Liver (tissue), 10 donors: ENCODE measurements around the gene WDR77. TPM values are rescaled to one million over a fixed set of nuclear protein-coding genes. Genes with fewer than 3 reads are reported as not detected.

Experiments
- DNase-seq: peaks from one replicate; pipeline ENCODE4 v3.0.0-alpha.2; 2017; ENCODE audit warnings: low spot score
- H3K27ac ChIP-seq, 2 donors: one replicate each; pipeline ENCODE4 v1.7.0; 2013; ENCODE audit warnings: inconsistent platforms in 2 of 2, low read length in 2 of 2, control low read depth in 1 of 2, low read depth in 1 of 2, mild to moderate bottlenecking in 1 of 2
- H3K27me3 ChIP-seq, 4 donors: one replicate each; pipeline versions ENCODE4 v1.6.1 to v1.7.0; 2013; ENCODE audit warnings: low read length in 3 of 4, inconsistent platforms in 1 of 4, mild to moderate bottlenecking in 1 of 4, moderate library complexity in 1 of 4; ENCODE audit not compliant: control insufficient read depth in 4 of 4, insufficient read depth in 4 of 4
- H3K36me3 ChIP-seq, 4 donors: one replicate each; pipeline versions ENCODE4 v1.6.1 to v1.7.0; 2013; ENCODE audit warnings: low read length in 3 of 4, mild to moderate bottlenecking in 3 of 4, low read depth in 1 of 4, moderate library complexity in 1 of 4; ENCODE audit not compliant: control insufficient read depth in 4 of 4, insufficient read depth in 3 of 4
- H3K4me1 ChIP-seq, 4 donors: one replicate each; pipeline versions ENCODE4 v1.6.1 to v1.7.0; 2013; ENCODE audit warnings: low read length in 3 of 4, mild to moderate bottlenecking in 3 of 4, moderate library complexity in 1 of 4; ENCODE audit not compliant: control insufficient read depth in 4 of 4, insufficient read depth in 4 of 4
- H3K4me3 ChIP-seq, 3 donors: one replicate each; pipeline versions ENCODE4 v1.6.1 to v1.7.0; 2013; ENCODE audit warnings: low read length in 3 of 3, control low read depth in 1 of 3, low read depth in 1 of 3, mild to moderate bottlenecking in 1 of 3
- H3K9ac ChIP-seq, 2 donors: one replicate each; pipeline ENCODE4 v1.7.0; 2013; ENCODE audit warnings: low read length in 2 of 2, mild to moderate bottlenecking in 2 of 2, moderate library complexity in 2 of 2, control low read depth in 1 of 2, low read depth in 1 of 2
- H3K9me3 ChIP-seq, 4 donors: one replicate each; pipeline versions ENCODE4 v1.6.1 to v1.7.0; 2013; ENCODE audit warnings: low read length in 3 of 4; ENCODE audit not compliant: control insufficient read depth in 4 of 4
- CTCF ChIP-seq: fragments of 150-350 bp; IDR thresholded peaks from 2 replicates; pipeline ENCODE4 v1.5.1; 2017; ENCODE audit warnings: improper control_type of control experiment, low read depth, low read length; ENCODE audit not compliant: missing input control
- EGR1 ChIP-seq, 2 donors: IDR thresholded peaks; 2 replicates each; pipeline ENCODE4 v1.6.1; 2016 to 2018; ENCODE audit warnings: antibody characterized with exemption in 2 of 2, low read depth in 2 of 2
- FOXA1 ChIP-seq: IDR thresholded peaks from 2 replicates; pipeline ENCODE4 v1.6.1; 2016; ENCODE audit warnings: antibody characterized with exemption
- FOXA2 ChIP-seq: IDR thresholded peaks from 2 replicates; pipeline ENCODE4 v1.6.1; 2016; ENCODE audit warnings: antibody characterized with exemption
- HNF4A ChIP-seq, 2 donors: conservative IDR thresholded peaks; 2 replicates each; pipeline ENCODE4 v1.6.1; 2016; ENCODE audit warnings: antibody characterized with exemption in 2 of 2, mild to moderate bottlenecking in 2 of 2
- HNF4G ChIP-seq: IDR thresholded peaks from 2 replicates; pipeline ENCODE4 v1.6.1; 2016; ENCODE audit warnings: antibody characterized with exemption
- JUND ChIP-seq, 2 donors: IDR thresholded peaks; 2 replicates each; pipeline ENCODE4 v1.6.1; 2016; ENCODE audit warnings: antibody characterized with exemption in 2 of 2
- NR2F2 ChIP-seq: IDR thresholded peaks from 2 replicates; pipeline ENCODE4 v1.6.1; 2016; ENCODE audit warnings: antibody characterized with exemption
- RAD21 ChIP-seq, 2 donors: IDR thresholded peaks; 2 replicates each; pipeline ENCODE4 v1.6.1; 2016; ENCODE audit warnings: antibody characterized with exemption in 2 of 2, mild to moderate bottlenecking in 2 of 2
- REST ChIP-seq: IDR thresholded peaks from 2 replicates; pipeline ENCODE4 v1.6.1; 2016; ENCODE audit warnings: antibody characterized with exemption, mild to moderate bottlenecking
- RXRA ChIP-seq, 2 donors: IDR thresholded peaks; 2 replicates each; pipeline ENCODE4 v1.6.1; 2017 to 2018; ENCODE audit warnings: antibody characterized with exemption in 2 of 2, mild to moderate bottlenecking in 1 of 2
- SP1 ChIP-seq: IDR thresholded peaks from 2 replicates; pipeline ENCODE4 v1.6.1; 2018; ENCODE audit warnings: antibody characterized with exemption, mild to moderate bottlenecking
- TAF1 ChIP-seq: conservative IDR thresholded peaks from 2 replicates; pipeline ENCODE4 v1.6.1; 2016; ENCODE audit warnings: antibody characterized with exemption, mild to moderate bottlenecking
- YY1 ChIP-seq: IDR thresholded peaks from 2 replicates; pipeline ENCODE4 v1.6.1; 2016; ENCODE audit warnings: antibody characterized with exemption, mild to moderate bottlenecking
- WGBS: extraction: QIAGEN DNeasy Blood & Tissue Kit; methylation state at CpG from one replicate; pipeline ENCODE4 v1.1.7; 2013; 5-methylcytosine and 5-hydroxymethylcytosine counted together
- polyA plus RNA-seq, 2 donors: library from polyadenylated mRNA; stranded (reverse) in 1 of 2; unstranded in 1 of 2; fragments of 200-250 nt in 1 of 2; fragments of >200 nt in 1 of 2; fragmentation: Nextera tagmentation in 1 of 2; extraction: Ambion mirVana in 1 of 2; gene quantifications; one replicate each; pipeline versions ENCODE4 v1.2.1 to v1.2.3, GENCODE V29; 2013 to 2015
- small RNA-seq: library from RNA; depleted of rRNA; stranded (forward); fragments of <200 nt; gene quantifications from one replicate; pipeline ENCODE3, GENCODE V24; 2014
- total RNA-seq, 2 donors: library from RNA; depleted of rRNA; stranded (reverse); fragments of >200 nt; gene quantifications; one replicate each; pipeline ENCODE4 v1.2.3, GENCODE V29; 2014
- TF ChIP-seq, protein P1 (sequence below): IDR thresholded peaks from 2 replicates; pipeline ENCODE4 v1.6.1; 2016; ENCODE audit warnings: antibody characterized with exemption
- donor health status: healthy.
- donor health status: healthy.
- donor health status: healthy.
- donor health status: healthy.
- donor health status: healthy.

WDR77 gene
- total and polyA plus RNA-seq, 4 donors, result 12.7 to 25.3 (median 19.9) TPM

DNA sequence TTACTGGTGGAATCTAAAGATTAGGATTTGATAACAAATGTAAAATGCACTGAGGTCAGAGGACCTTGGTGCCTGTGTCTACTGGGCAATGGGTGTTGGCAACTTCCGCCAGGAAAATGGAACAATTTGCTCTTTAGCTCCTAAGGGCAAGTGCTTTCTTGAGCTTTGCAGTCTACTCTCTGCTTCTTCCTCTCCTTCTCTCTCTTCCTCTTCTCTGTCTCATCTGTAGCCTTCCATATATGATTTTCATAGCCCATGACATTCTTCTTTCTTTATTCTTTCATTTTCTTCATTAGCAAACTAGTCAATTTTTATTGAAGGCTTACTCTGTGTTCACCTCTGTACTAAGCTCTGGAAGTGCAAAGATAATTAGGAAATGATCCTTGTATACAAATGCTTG, 57.0 kb downstream of the WDR77 start:
- Histone ChIP-seq H3K36me3 (no peaks in the 10 kb centered on the region), H3K4me1 (no peaks in the 10 kb centered on the region), H3K9ac (no peak overlapping the region), H3K4me3 (no peak overlapping the region), H3K9me3 (no peaks in the 10 kb centered on the region), H3K27ac (no peak overlapping the region), H3K27me3 (peaks cover 0 to 10% (median 0%) of the 10 kb centered on the region in 4 donors)
- 89% methylated on average over 1 of the region's 1 CpG for WGBS
- no peak for DNase-seq
- TF ChIP-seq RXRA (IDR thresholded peaks at IDR 0.05) (no peak), FOXA1 (no peak), HNF4A (conservative IDR thresholded peaks at IDR 0.05) (no peak), CTCF (no peak), TAF1 (no peak), EGR1 (IDR thresholded peaks at IDR 0.05; ENCODE audit: low read depth in 2 of 2) (no peak), YY1 (no peak), NR2F2 (no peak), RAD21 (IDR thresholded peaks at IDR 0.05) (no peak), HNF4G (no peak), REST (no peak), FOXA2 (no peak), SP1 (no peak), JUND (IDR thresholded peaks at IDR 0.05) (no peak)
- TF ChIP-seq, protein P1, sequence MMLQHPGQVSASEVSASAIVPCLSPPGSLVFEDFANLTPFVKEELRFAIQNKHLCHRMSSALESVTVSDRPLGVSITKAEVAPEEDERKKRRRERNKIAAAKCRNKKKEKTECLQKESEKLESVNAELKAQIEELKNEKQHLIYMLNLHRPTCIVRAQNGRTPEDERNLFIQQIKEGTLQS, result no peak

Small RNAs within 50 kb of the gene (small RNA-seq; reads per million reads assigned to genes)
- gene RF00019 (not detected), gene RNU6-792P (not detected)

Other genes starting within 250 kb of the WDR77 start
- 10 to 100 TPM; 14.9 to 20.7 TPM for gene DENND2D, start 248.6 kb downstream of the WDR77 start, total RNA-seq
- gene DENND2D, start 248.6 kb downstream of the WDR77 start, polyA plus RNA-seq, result 10 to 100 TPM in 1 of 2 donors, 1 to 10 TPM in 1; 8.8 to 10.7 TPM
- gene CHI3L2, start 221.5 kb downstream of the WDR77 start, total RNA-seq, result under 1 TPM; 0.23 to 0.25 TPM
- under 1 TPM; 0.07 to 0.32 TPM for gene CHI3L2, start 221.5 kb downstream of the WDR77 start, polyA plus RNA-seq
- not detected for gene CHIA, start 158.4 kb downstream of the WDR77 start, total RNA-seq
- gene CHIA, start 158.4 kb downstream of the WDR77 start, polyA plus RNA-seq, result under 1 TPM in 1 of 2 donors, not detected in 1; 0.06 TPM
- gene OVGP1, start 21.5 kb downstream of the WDR77 start, total RNA-seq, result 10 to 100 TPM in 1 of 2 donors, 1 to 10 TPM in 1; 2.8 to 10.6 TPM
- 10 to 100 TPM in 1 of 2 donors, under 1 TPM in 1; 0.96 to 10.9 TPM for gene OVGP1, start 21.5 kb downstream of the WDR77 start, polyA plus RNA-seq
- 100 to 1,000 TPM; 143 to 212 TPM for gene ATP5PB, start 208 bp upstream of the WDR77 start, total RNA-seq
- gene ATP5PB, start 208 bp upstream of the WDR77 start, polyA plus RNA-seq, result 100 to 1,000 TPM; 234 to 257 TPM
- gene C1orf162, start 24.7 kb upstream of the WDR77 start, total RNA-seq, result 1 to 10 TPM; 4.0 to 6.4 TPM
- gene C1orf162, start 24.7 kb upstream of the WDR77 start, polyA plus RNA-seq, result 10 to 100 TPM; 14.4 to 16.3 TPM
- 1 to 10 TPM; 2.3 to 4.0 TPM for gene ADORA3, start 54.4 kb upstream of the WDR77 start, total RNA-seq
- 1 to 10 TPM in 1 of 2 donors, under 1 TPM in 1; 0.97 to 5.6 TPM for gene ADORA3, start 54.4 kb upstream of the WDR77 start, polyA plus RNA-seq
- 1 to 10 TPM; 2.6 to 5.7 TPM for gene TMIGD3, start 54.4 kb upstream of the WDR77 start, total RNA-seq
- 1 to 10 TPM; 3.4 to 5.9 TPM for gene TMIGD3, start 54.4 kb upstream of the WDR77 start, polyA plus RNA-seq
- 10 to 100 TPM; 14.2 to 31.4 TPM for gene RAP1A, start 170.5 kb upstream of the WDR77 start, total RNA-seq
- 10 to 100 TPM; 23.1 to 28.6 TPM for gene RAP1A, start 170.5 kb upstream of the WDR77 start, polyA plus RNA-seq